Measurements from ENCODE around the gene SEPTIN8.

SEPTIN8 gene

GRCh38 chr5:132756542-132756941, 20.5 kb downstream of the SEPTIN8 start:
- no peak for TF ChIP-seq CTCF (conservative IDR thresholded peaks at IDR 0.05)
- H3K27ac ChIP-seq, result no peak overlapping the region

DNA sequence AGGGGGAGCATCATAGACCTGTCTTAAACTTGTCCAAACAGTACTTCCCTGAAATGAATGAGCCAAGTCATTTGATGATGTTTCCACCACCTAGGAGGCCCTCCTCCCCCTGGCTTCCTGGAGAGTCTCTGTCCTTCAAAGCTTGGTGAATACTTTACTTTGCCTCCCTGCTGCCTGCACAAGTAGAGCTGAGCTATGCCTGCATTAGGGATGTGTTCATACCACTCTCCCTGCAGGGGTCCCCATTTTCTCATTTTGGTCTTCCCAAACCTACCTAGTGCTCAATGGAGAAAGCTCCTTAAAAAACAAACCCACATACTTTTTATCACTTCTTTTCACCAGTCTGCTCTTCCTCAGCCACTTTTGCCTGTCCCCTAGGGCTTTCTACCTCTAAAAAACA, 22.1 kb downstream of the SEPTIN8 start:
- no peak overlapping the region for H3K27ac ChIP-seq
- TF ChIP-seq CTCF (conservative IDR thresholded peaks at IDR 0.05), result peak; percentile 36; the same call in 1 of the 2 replicates

GRCh38 chr5:132754111-132754510, 22.9 kb downstream of the SEPTIN8 start:
- no peak overlapping the region for H3K27ac ChIP-seq
- TF ChIP-seq CTCF (conservative IDR thresholded peaks at IDR 0.05), result no peak

GRCh38 chr5:132753135-132753987, 23.7 kb downstream of the SEPTIN8 start:
- peak; percentile 37; the same call in 1 of the 2 replicates for TF ChIP-seq CTCF (conservative IDR thresholded peaks at IDR 0.05)
- no peak overlapping the region for H3K27ac ChIP-seq

DNA sequence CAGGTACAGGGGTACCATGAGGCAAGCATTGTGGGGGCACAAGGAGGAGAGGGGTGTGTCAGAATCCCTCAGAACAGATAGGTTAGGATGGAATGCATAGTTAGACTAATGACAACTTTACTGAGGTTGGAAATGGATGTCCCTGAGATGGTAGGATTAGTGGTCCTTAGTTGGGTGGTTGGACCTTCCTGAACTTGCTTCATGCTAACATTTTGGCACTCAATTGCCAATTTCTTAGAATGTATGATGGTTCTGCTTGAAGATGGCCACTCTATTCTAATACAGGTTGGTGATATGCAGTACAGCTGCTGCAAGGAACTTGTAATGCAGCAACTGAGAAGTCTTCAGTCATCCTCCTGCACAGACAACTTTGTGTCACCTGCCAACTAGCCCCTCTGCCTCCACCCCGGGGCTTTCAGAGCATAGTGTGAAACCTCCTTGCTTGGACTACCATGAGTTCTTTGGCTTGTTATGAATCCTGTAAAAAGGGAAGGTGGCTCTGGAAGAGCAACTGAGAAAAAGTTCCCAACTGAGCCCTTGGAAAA, 24.4 kb downstream of the SEPTIN8 start:
- no peak overlapping the region for H3K27ac ChIP-seq
- no peak for TF ChIP-seq CTCF (conservative IDR thresholded peaks at IDR 0.05)

DNA sequence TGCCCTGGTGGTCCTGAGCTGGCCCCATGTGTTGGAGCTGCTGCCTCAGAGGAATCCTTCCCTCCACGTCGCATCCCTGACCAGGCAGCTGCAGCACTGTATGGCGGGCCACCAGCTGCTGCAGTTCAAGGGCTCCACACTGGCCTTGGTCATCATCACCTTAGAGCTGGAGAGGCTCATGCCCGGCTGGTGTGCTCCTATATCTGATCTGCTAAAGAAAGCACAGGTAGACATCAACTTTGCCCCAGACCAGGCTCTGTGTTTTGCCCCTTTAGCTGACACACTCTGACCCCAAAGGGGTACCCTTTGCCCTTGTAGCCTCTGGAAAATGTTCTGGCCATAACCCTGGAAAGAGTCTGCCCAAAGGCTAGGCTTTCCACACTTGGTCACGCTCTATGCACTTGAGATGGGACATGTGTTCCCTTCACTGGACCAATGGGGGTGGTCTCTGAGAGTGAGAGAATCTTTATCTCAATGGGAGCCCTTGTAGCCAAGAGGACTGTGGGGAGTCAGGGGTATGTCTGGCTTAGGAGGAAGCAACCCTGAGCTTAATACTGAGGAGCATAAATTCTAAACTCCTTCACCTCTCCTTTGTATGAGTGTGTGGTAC, 25.0 kb downstream of the SEPTIN8 start:
- no peak for TF ChIP-seq CTCF (conservative IDR thresholded peaks at IDR 0.05)

DNA sequence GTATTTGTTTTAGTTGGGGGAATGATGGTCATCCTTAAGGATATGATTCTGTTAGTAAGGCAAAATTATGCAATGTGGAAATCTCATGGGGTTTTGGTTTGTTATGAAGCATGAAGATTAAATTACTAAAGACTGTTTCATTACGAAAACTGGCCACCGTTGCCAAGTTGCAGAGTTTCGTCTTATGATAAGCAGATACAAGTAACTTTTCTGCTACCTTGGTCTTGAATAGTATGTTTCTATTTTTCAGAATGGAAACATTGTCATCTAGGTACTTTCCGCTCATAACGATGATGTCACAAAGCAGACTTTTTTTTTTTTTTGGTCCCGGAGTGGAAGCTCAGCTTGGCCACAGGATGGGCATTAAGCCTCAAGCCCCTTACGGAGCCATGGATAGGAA, 25.6 kb downstream of the SEPTIN8 start:
- TF ChIP-seq CTCF (conservative IDR thresholded peaks at IDR 0.05), result no peak
- H3K27ac ChIP-seq, result no peak overlapping the region

More for the DNA sequence above, 25.0 kb downstream of the SEPTIN8 start:
- no peak overlapping the region for H3K27ac ChIP-seq
